Activated naive CD8-positive, alpha-beta T cell (primary cell): ENCODE measurements around the gene TRIM28.
"Not testable (repeated sequence)": the region's sequence is repeated elsewhere in the genome, so short reads cannot be mapped to it uniquely, and the experiment has no call there.

ENCODE experiments used
- H3K27ac Mint-ChIP-seq: one replicate; pipeline ENCODE4 v1.8.0; 2021; ENCODE audit warnings: mixed read lengths
- H3K27me3 Mint-ChIP-seq: one replicate; pipeline ENCODE4 v1.8.0; 2021; ENCODE audit warnings: mixed read lengths
- H3K36me3 Mint-ChIP-seq: one replicate; pipeline ENCODE4 v1.8.0; 2021; ENCODE audit warnings: mixed read lengths
- H3K4me1 Mint-ChIP-seq: one replicate; pipeline ENCODE4 v1.8.0; 2021; ENCODE audit warnings: low read depth, mixed read lengths
- H3K4me3 Mint-ChIP-seq: one replicate; pipeline ENCODE4 v1.8.0; 2021; ENCODE audit warnings: mild to moderate bottlenecking, mixed read lengths
- H3K9me3 Mint-ChIP-seq: one replicate; pipeline ENCODE4 v1.8.0; 2021; ENCODE audit warnings: low read depth, mixed read lengths

The TRIM28 gene

GRCh38 chr19:58543826-58544590 lies at the start of gene TRIM28:
Gene TRIM28, plus strand, starts transcription at chr19:58544064. Its CDS starts 694 bp downstream, at chr19:58544758.
- H3K27me3 Mint-ChIP-seq = no peaks in the 10 kb centered on the region
- peaks cover 13% of the 10 kb centered on the region for H3K36me3 Mint-ChIP-seq
- H3K9me3 Mint-ChIP-seq = no peaks in the 10 kb centered on the region
- H3K4me3 Mint-ChIP-seq = peak within 1 kb of the TSS; percentile 96
- H3K27ac Mint-ChIP-seq = peak within 1 kb of the TSS; percentile 96
- H3K4me1 Mint-ChIP-seq = peaks cover 32% of the 10 kb centered on the region

- Mint-ChIP-seq H3K27me3 (no peaks in the 10 kb centered on the region), H3K4me1 (peaks cover 24% of the 10 kb centered on the region), H3K4me3 (peak overlapping the region; percentile 99), H3K27ac (no peak overlapping the region), H3K9me3 (peaks cover 5% of the 10 kb centered on the region), H3K36me3 (no peaks in the 10 kb centered on the region)
These were observed 46.2 kb upstream of the TRIM28 start for GRCh38 chr19:58497634-58498170.

GRCh38 chr19:58498316-58499020 lies 45.4 kb upstream of the TRIM28 start:
- H3K27me3 Mint-ChIP-seq = no peaks in the 10 kb centered on the region
- peaks cover 24% of the 10 kb centered on the region for H3K4me1 Mint-ChIP-seq
- H3K36me3 Mint-ChIP-seq = no peaks in the 10 kb centered on the region
- H3K27ac Mint-ChIP-seq = peak overlapping the region; percentile 99
- H3K4me3 Mint-ChIP-seq = peak overlapping the region; percentile 99
- peaks cover 5% of the 10 kb centered on the region for H3K9me3 Mint-ChIP-seq

GRCh38 chr19:58499021-58499927 lies 44.6 kb upstream of the TRIM28 start:
- H3K36me3 Mint-ChIP-seq = no peaks in the 10 kb centered on the region
- no peaks in the 10 kb centered on the region for H3K27me3 Mint-ChIP-seq
- peaks cover 24% of the 10 kb centered on the region for H3K4me1 Mint-ChIP-seq
- peak overlapping the region; percentile 99 for H3K4me3 Mint-ChIP-seq
- peaks cover 5% of the 10 kb centered on the region for H3K9me3 Mint-ChIP-seq
- peak overlapping the region; percentile 99 for H3K27ac Mint-ChIP-seq

- H3K4me1 Mint-ChIP-seq = peaks cover 24% of the 10 kb centered on the region
- H3K27me3 Mint-ChIP-seq = no peaks in the 10 kb centered on the region
- H3K27ac Mint-ChIP-seq = no peak overlapping the region
- peak overlapping the region; percentile 99 for H3K4me3 Mint-ChIP-seq
- H3K36me3 Mint-ChIP-seq = no peaks in the 10 kb centered on the region
- peaks cover 5% of the 10 kb centered on the region for H3K9me3 Mint-ChIP-seq
These were observed 43.6 kb upstream of the TRIM28 start for GRCh38 chr19:58500242-58500641.

- not testable (repeated sequence) for H3K27ac Mint-ChIP-seq, H3K4me3 Mint-ChIP-seq, H3K36me3 Mint-ChIP-seq, H3K27me3 Mint-ChIP-seq, H3K4me1 Mint-ChIP-seq, H3K9me3 Mint-ChIP-seq
These were observed 36.2 kb upstream of the TRIM28 start for GRCh38 chr19:58507602-58508223.

- H3K9me3 Mint-ChIP-seq = no peaks in the 10 kb centered on the region
- H3K27me3 Mint-ChIP-seq = no peaks in the 10 kb centered on the region
- no peak overlapping the region for H3K4me3 Mint-ChIP-seq
- H3K27ac Mint-ChIP-seq = no peak overlapping the region
- peaks cover 7% of the 10 kb centered on the region for H3K36me3 Mint-ChIP-seq
- peaks cover 8% of the 10 kb centered on the region for H3K4me1 Mint-ChIP-seq
These were observed 34.2 kb upstream of the TRIM28 start for GRCh38 chr19:58509731-58510083.

- peaks cover 11% of the 10 kb centered on the region for H3K4me1 Mint-ChIP-seq
- no peak overlapping the region for H3K27ac Mint-ChIP-seq
- H3K4me3 Mint-ChIP-seq = no peak overlapping the region
- H3K36me3 Mint-ChIP-seq = peaks cover 7% of the 10 kb centered on the region
- H3K27me3 Mint-ChIP-seq = no peaks in the 10 kb centered on the region
- H3K9me3 Mint-ChIP-seq = no peaks in the 10 kb centered on the region
These were observed 33.6 kb upstream of the TRIM28 start for GRCh38 chr19:58510084-58510862.

GRCh38 chr19:58511353-58512208 lies 32.3 kb upstream of the TRIM28 start, which contains the start of gene SLC27A5:
Gene SLC27A5, minus strand, starts transcription at chr19:58511992. Its CDS starts 37 bp downstream, at chr19:58511955.
- H3K9me3 Mint-ChIP-seq = no peaks in the 10 kb centered on the region
- H3K27ac Mint-ChIP-seq = no peak within 1 kb of the TSS
- H3K4me1 Mint-ChIP-seq = peaks cover 21% of the 10 kb centered on the region
- no peak within 1 kb of the TSS for H3K4me3 Mint-ChIP-seq
- peaks cover 7% of the 10 kb centered on the region for H3K36me3 Mint-ChIP-seq
- H3K27me3 Mint-ChIP-seq = no peaks in the 10 kb centered on the region

- Mint-ChIP-seq H3K4me3 (no peak overlapping the region), H3K9me3 (no peaks in the 10 kb centered on the region), H3K27me3 (no peaks in the 10 kb centered on the region), H3K4me1 (peaks cover 29% of the 10 kb centered on the region), H3K27ac (peak overlapping the region; percentile 84), H3K36me3 (no peaks in the 10 kb centered on the region)
These were observed 30.6 kb upstream of the TRIM28 start for GRCh38 chr19:58513213-58513693.

GRCh38 chr19:58513694-58514563 lies 29.9 kb upstream of the TRIM28 start:
- Mint-ChIP-seq H3K27ac (peak overlapping the region; percentile 90), H3K4me3 (peak overlapping the region; percentile 89), H3K9me3 (no peaks in the 10 kb centered on the region), H3K27me3 (no peaks in the 10 kb centered on the region), H3K4me1 (peaks cover 35% of the 10 kb centered on the region), H3K36me3 (no peaks in the 10 kb centered on the region)

- Mint-ChIP-seq H3K27me3 (no peaks in the 10 kb centered on the region), H3K4me3 (peak overlapping the region; percentile 89), H3K4me1 (peaks cover 39% of the 10 kb centered on the region), H3K27ac (peak overlapping the region; percentile 83), H3K9me3 (no peaks in the 10 kb centered on the region), H3K36me3 (no peaks in the 10 kb centered on the region)
These were observed 29.3 kb upstream of the TRIM28 start for GRCh38 chr19:58514564-58515022.
